H1 (cell line): ENCODE measurements around the gene HNRNPM. TPM values are rescaled to one million over a fixed set of nuclear protein-coding genes. Genes with fewer than 3 reads are reported as not detected.

Experiments used
- ATF3 ChIP-seq: IDR thresholded peaks from 2 replicates; pipeline ENCODE4 v1.6.1; 2011; ENCODE audit warnings: low read depth, mild to moderate bottlenecking, low read length; ENCODE audit not compliant: insufficient read depth
- CBX5 ChIP-seq: fragments of 300-800, 300-1000 bp; sonication (generic); IDR thresholded peaks from 2 replicates; pipeline ENCODE4 v1.7.1; 2016; ENCODE audit warnings: antibody characterized with exemption, low read length, low read depth
- MAFK ChIP-seq: IDR thresholded peaks from 2 replicates; pipeline ENCODE4 v1.6.1; 2012; ENCODE audit warnings: low read depth, mild to moderate bottlenecking, improper control_type of control experiment, low read length
- RNF2 ChIP-seq: fragments of 200-900, 300-1000 bp; sonication (generic); IDR thresholded peaks from 2 replicates; pipeline ENCODE4 v1.7.1; 2016; ENCODE audit warnings: borderline replicate concordance, low read depth, mild to moderate bottlenecking, antibody characterized with exemption, low read length; ENCODE audit not compliant: poor library complexity, severe bottlenecking; ENCODE audit errors: missing control alignments
- SUZ12 ChIP-seq: fragments of 200-600 bp; sonication (generic); IDR thresholded peaks from 2 replicates; pipeline ENCODE4 v1.6.1; 2012; ENCODE audit warnings: mild to moderate bottlenecking, inconsistent platforms, low read length, moderate library complexity, mixed read lengths
- TAF1 ChIP-seq: IDR thresholded peaks from 2 replicates; pipeline ENCODE4 v1.6.1; 2011; ENCODE audit warnings: mild to moderate bottlenecking, low read depth, low read length
- TBP ChIP-seq: IDR thresholded peaks from 2 replicates; pipeline ENCODE4 v1.6.1; 2011; ENCODE audit warnings: low read depth, low read length, improper control_type of control experiment
- polyA plus RNA-seq, 7 experiments: library from polyadenylated mRNA; depleted of rRNA in 3 of 7; stranded (reverse) in 5 of 7; unstranded in 2 of 7; fragments of >200 nt in 5 of 7; fragments of 200-250 nt in 2 of 7; gene quantifications; 1 replicate in 5 of 7; 2 replicates in 1 of 7; 4 replicates in 1 of 7; pipeline versions ENCODE4 v1.2.1 to v1.2.3, GENCODE V29; 2011 to 2013; ENCODE audit warnings: missing spikeins in 2 of 7, mixed read lengths in 2 of 7
- total RNA-seq: library from RNA; stranded (reverse); fragmentation: NEBNext Ultra II Directional; extraction: Animal tissue kit (Norgen Biotek cat#: 25700); gene quantifications from 2 replicates; pipeline ENCODE4 v1.2.1, GENCODE V29; 2021

HNRNPM gene
- total and polyA plus RNA-seq, 2 of the 8 experiments (the other 6 are each of a cell fraction or from before 2014, with no cell fraction given): 375 to 474 TPM

GRCh38 chr19:8518536-8518935, 73.8 kb downstream of the HNRNPM start (continued):
- TF ChIP-seq ATF3 (no peak), CBX5 (no peak), TAF1 (no peak), RNF2 (no peak), MAFK (no peak), SUZ12 (no peak), TBP (no peak)
